ENCODE results near the gene FLOT2. TPM values are rescaled to one million over a fixed set of nuclear protein-coding genes. Genes with fewer than 3 reads are reported as not detected.

Gene FLOT2
- polyA plus RNA-seq, 2 of the 4 experiments (the other 2 are of a cell fraction) = 66.4 to 78.6 TPM

DNA sequence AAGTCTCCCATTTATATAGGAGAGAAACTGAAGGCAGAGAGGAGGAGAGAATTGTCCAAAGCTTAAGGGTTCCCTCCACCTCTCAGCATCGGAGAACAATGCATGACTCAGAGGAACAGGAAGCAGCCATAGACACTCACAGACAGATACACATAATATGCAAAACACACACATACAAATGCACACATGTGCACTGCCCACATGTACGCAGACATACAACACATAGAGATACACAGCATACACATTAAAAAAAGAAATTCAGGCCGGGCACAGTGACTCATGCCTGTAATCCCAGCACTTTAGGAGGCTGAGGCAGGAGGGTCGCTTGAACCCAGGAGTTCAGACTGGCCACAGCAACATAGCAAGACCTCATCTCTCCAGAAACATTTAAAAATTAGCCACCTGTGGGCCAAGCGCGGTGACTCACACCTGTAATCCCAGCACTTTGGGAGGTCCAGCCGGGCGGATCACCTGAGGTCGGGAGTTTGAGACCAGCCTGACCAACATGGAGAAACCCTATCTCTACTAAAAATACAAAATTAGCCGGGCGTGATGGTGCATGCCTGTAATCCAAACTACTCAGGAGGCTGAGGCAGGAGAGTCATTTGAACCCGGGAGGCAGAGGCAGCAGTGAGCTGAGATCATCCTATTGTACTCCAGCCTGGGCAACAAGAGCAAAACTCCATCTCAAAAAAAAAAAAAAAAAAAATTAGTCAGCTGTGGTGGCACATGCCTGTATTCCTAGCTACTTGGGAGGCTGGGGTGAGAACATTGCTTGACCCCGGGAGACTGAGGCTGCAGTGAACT lies 31.4 kb downstream of the FLOT2 start:
- TF ChIP-seq FOSB (CRISPR knock-in tag; IDR thresholded peaks at IDR 0.05) (no peak), ESRRA (IDR thresholded peaks at IDR 0.05; ENCODE audit: borderline replicate concordance, low read length) (no peak), RAD21 (conservative IDR thresholded peaks at IDR 0.05 in 1 of 2, IDR thresholded peaks at IDR 0.05 in 1 of 2) (no peak), REST (IDR thresholded peaks at IDR 0.05) (no peak), MYC (IDR thresholded peaks at IDR 0.05; ENCODE audit: borderline replicate concordance, low read length) (no peak), HOXA7 (CRISPR knock-in tag; IDR thresholded peaks at IDR 0.05) (no peak), RARB (CRISPR knock-in tag; IDR thresholded peaks at IDR 0.05) (no peak), MAX (IDR thresholded peaks at IDR 0.05) (no peak), CHD4 (IDR thresholded peaks at IDR 0.05; ENCODE audit: borderline replicate concordance) (no peak)
- no peak overlapping the region for H3K27ac ChIP-seq
- H3K4me2 ChIP-seq = no peak overlapping the region
- H3K4me3 ChIP-seq = no peak overlapping the region
- WGBS (ENCODE audit: missing lambda C conversion rate) = 80% methylated on average over 13 of the region's 13 CpGs
- H3K9me3 ChIP-seq = no peaks in the 10 kb centered on the region
- ChIA-PET CTCF (interaction anchor here (0.9 to 5.2 kb wide), 6 partner anchors 8 to 139 kb away, joined by 3 to 25 read pairs (median 4); no protein-coding TSS in a partner anchor), POLR2A (no interaction called here)
- no peaks in the 10 kb centered on the region for H3K4me1 ChIP-seq
- ATAC-seq (no peak), FAIRE-seq (no peak), DNase-seq (ENCODE audit: low read depth in 1 of 2, low spot score in 1 of 2) (no peak)

DNA sequence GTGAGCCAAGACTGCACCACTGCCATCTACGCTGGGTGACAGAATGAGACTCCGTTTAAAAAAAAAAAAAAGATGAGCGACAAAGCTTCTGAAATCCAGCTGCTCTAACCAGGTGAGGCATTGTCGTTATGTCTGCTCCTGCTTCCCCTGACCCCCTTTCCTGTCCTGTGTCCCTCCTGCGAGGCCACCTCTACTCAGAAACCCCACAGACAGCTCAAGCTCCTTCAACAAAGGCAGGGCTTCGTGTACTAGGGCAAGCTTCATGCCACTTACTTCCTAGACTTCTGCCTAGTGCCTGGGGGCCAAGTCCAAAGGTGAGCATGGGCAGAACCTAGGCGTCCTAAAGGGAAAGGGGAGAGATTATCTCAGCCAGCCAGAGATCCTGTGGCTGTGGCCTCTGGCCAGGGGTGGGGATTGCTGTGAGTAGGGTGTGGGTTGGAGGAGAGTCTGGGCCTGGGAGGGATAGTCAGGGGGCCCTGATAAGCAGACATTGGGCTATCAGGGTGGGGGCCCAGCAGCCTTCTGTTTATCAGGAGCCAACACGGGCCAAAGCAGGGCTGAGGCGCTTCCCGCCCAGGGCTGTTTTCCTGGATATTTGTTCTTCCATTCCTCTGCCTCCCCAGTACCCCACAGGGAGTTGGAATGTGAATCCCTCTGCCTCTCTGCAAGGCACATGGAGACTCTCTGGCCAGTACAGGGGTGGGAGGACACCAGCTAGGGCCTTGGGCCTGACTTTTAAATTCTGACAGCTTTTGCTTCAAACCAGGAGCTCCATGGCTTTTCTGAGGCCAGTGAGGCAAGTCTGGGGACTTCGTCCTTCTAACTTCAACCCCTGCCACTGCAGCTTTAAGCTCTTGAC lies 32.3 kb downstream of the FLOT2 start:
- WGBS (ENCODE audit: missing lambda C conversion rate) = 75% methylated on average over 11 of the region's 11 CpGs
- FAIRE-seq (no peak), DNase-seq (ENCODE audit: low read depth in 1 of 2, low spot score in 1 of 2) (no peak), ATAC-seq (no peak; a peak in 1 of 6 replicates)
- ChIA-PET CTCF (interaction anchor here (0.6 to 7.3 kb wide), 9 partner anchors 10 to 101 kb away, joined by 3 to 58 read pairs (median 4); no protein-coding TSS in a partner anchor), POLR2A (no interaction called here)
- Histone ChIP-seq H3K9me3 (no peaks in the 10 kb centered on the region), H3K27ac (no peak overlapping the region), H3K4me1 (no peaks in the 10 kb centered on the region), H3K4me3 (no peak overlapping the region), H3K4me2 (no peak overlapping the region)
- TF ChIP-seq TFCP2L1 (CRISPR knock-in tag; IDR thresholded peaks at IDR 0.05) (no peak), RNF2 (IDR thresholded peaks at IDR 0.05; ENCODE audit: borderline replicate concordance, low read depth) (no peak), KDM1A (IDR thresholded peaks at IDR 0.05; ENCODE audit: low read depth) (no peak), SREBF2 (IDR thresholded peaks at IDR 0.05) (no peak), ATOH8 (CRISPR knock-in tag; IDR thresholded peaks at IDR 0.05; ENCODE audit: low read depth) (no peak), BHLHE40 (IDR thresholded peaks at IDR 0.05; ENCODE audit: low read depth, low read length) (no peak), HEYL (CRISPR knock-in tag; IDR thresholded peaks at IDR 0.05) (no peak), TP53 (CRISPR knock-in tag; IDR thresholded peaks at IDR 0.05) (no peak), HOXB5 (CRISPR knock-in tag; IDR thresholded peaks at IDR 0.05) (no peak), EHMT2 (IDR thresholded peaks at IDR 0.05; ENCODE audit: low read depth) (no peak), GATA3 (IDR thresholded peaks at IDR 0.05; ENCODE audit: borderline replicate concordance) (no peak), ZC3H11A (IDR thresholded peaks at IDR 0.05) (no peak)
- TF ChIP-seq, protein P1, sequence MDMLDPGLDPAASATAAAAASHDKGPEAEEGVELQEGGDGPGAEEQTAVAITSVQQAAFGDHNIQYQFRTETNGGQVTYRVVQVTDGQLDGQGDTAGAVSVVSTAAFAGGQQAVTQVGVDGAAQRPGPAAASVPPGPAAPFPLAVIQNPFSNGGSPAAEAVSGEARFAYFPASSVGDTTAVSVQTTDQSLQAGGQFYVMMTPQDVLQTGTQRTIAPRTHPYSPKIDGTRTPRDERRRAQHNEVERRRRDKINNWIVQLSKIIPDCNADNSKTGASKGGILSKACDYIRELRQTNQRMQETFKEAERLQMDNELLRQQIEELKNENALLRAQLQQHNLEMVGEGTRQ (IDR thresholded peaks at IDR 0.05) = no peak
- TF ChIP-seq, protein P2, sequence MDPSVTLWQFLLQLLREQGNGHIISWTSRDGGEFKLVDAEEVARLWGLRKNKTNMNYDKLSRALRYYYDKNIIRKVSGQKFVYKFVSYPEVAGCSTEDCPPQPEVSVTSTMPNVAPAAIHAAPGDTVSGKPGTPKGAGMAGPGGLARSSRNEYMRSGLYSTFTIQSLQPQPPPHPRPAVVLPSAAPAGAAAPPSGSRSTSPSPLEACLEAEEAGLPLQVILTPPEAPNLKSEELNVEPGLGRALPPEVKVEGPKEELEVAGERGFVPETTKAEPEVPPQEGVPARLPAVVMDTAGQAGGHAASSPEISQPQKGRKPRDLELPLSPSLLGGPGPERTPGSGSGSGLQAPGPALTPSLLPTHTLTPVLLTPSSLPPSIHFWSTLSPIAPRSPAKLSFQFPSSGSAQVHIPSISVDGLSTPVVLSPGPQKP (IDR thresholded peaks at IDR 0.05; ENCODE audit: low read depth, low read length) = no peak
- TF ChIP-seq, protein P3, sequence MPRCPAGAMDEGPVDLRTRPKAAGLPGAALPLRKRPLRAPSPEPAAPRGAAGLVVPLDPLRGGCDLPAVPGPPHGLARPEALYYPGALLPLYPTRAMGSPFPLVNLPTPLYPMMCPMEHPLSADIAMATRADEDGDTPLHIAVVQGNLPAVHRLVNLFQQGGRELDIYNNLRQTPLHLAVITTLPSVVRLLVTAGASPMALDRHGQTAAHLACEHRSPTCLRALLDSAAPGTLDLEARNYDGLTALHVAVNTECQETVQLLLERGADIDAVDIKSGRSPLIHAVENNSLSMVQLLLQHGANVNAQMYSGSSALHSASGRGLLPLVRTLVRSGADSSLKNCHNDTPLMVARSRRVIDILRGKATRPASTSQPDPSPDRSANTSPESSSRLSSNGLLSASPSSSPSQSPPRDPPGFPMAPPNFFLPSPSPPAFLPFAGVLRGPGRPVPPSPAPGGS (IDR thresholded peaks at IDR 0.05) = no peak

Measured in A549 (cell line).